ENCODE results near the gene RABGAP1L.

RABGAP1L gene

GRCh38 chr1:174954671-174955669 lies 795.6 kb downstream of the RABGAP1L start:
- TF ChIP-seq ZNF274 (IDR thresholded peaks at IDR 0.05; ENCODE audit: low read depth, low read length) (no peak), YY1 (IDR thresholded peaks at IDR 0.05; ENCODE audit: insufficient read depth, insufficient read length) (no peak), SUZ12 (IDR thresholded peaks at IDR 0.05; ENCODE audit: extremely low read depth, insufficient read depth, insufficient read length) (no peak)
- H3K9me3 ChIP-seq (ENCODE audit: insufficient read depth, low read length) = no peaks in the 10 kb centered on the region
- DNase-seq (ENCODE audit: low read depth, low spot score) = no peak
- H3K9ac ChIP-seq (ENCODE audit: insufficient read length, low read depth) = no peak overlapping the region
- H3K4me3 ChIP-seq (ENCODE audit: insufficient read length, low read depth) = no peak overlapping the region
- H3K27me3 ChIP-seq (ENCODE audit: insufficient read depth, insufficient read length) = no peaks in the 10 kb centered on the region
- no peaks in the 10 kb centered on the region for H3K36me3 ChIP-seq (ENCODE audit: insufficient read depth, insufficient read length, low read length)
- no peaks in the 10 kb centered on the region for H3K4me1 ChIP-seq (ENCODE audit: insufficient read depth, insufficient read length)

GRCh38 chr1:174956086-174956485 lies 796.8 kb downstream of the RABGAP1L start:
- no peaks in the 10 kb centered on the region for H3K36me3 ChIP-seq (ENCODE audit: insufficient read depth, insufficient read length, low read length)
- no peak for DNase-seq (ENCODE audit: low read depth, low spot score)

GRCh38 chr1:174956976-174957375 lies 797.7 kb downstream of the RABGAP1L start:
- Histone ChIP-seq H3K4me1 (ENCODE audit: insufficient read depth, insufficient read length) (no peaks in the 10 kb centered on the region), H3K27me3 (ENCODE audit: insufficient read depth, insufficient read length) (no peaks in the 10 kb centered on the region), H3K36me3 (ENCODE audit: insufficient read depth, insufficient read length, low read length) (no peaks in the 10 kb centered on the region), H3K9ac (ENCODE audit: insufficient read length, low read depth) (no peak overlapping the region), H3K9me3 (ENCODE audit: insufficient read depth, low read length) (no peaks in the 10 kb centered on the region), H3K4me3 (ENCODE audit: insufficient read length, low read depth) (no peak overlapping the region)
- no peak for DNase-seq (ENCODE audit: low read depth, low spot score)
- TF ChIP-seq SUZ12 (IDR thresholded peaks at IDR 0.05; ENCODE audit: extremely low read depth, insufficient read depth, insufficient read length) = no peak
- no peak for TF ChIP-seq YY1 (IDR thresholded peaks at IDR 0.05; ENCODE audit: insufficient read depth, insufficient read length)
- TF ChIP-seq ZNF274 (IDR thresholded peaks at IDR 0.05; ENCODE audit: low read depth, low read length) = no peak

More at GRCh38 chr1:174956086-174956485, 796.8 kb downstream of the RABGAP1L start:
- H3K4me3 ChIP-seq (ENCODE audit: insufficient read length, low read depth) = no peak overlapping the region
- no peaks in the 10 kb centered on the region for H3K4me1 ChIP-seq (ENCODE audit: insufficient read depth, insufficient read length)
- H3K9ac ChIP-seq (ENCODE audit: insufficient read length, low read depth) = no peak overlapping the region
- H3K9me3 ChIP-seq (ENCODE audit: insufficient read depth, low read length) = no peaks in the 10 kb centered on the region
- no peak for TF ChIP-seq SUZ12 (IDR thresholded peaks at IDR 0.05; ENCODE audit: extremely low read depth, insufficient read depth, insufficient read length)
- no peaks in the 10 kb centered on the region for H3K27me3 ChIP-seq (ENCODE audit: insufficient read depth, insufficient read length)

DNA sequence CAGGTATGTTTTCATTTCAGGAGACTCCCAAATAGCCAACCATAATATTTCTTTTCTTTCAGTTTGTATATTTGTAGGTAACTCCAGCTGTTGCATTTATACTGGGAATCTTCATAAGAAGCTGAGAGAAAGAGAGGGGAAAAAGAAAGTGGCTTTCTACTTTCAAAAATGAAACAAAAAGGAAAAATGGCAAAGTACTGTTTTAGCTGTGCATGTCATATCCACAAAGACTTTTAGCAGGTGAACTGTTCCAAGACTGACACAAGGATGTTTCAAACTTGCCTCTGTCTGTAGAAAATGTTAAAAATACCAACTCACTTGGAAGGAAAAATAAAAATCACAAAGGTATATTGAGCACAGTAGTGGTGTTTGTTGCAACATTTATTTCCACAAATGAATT lies 798.5 kb downstream of the RABGAP1L start:
- Histone ChIP-seq H3K9me3 (ENCODE audit: insufficient read depth, low read length) (no peaks in the 10 kb centered on the region), H3K9ac (ENCODE audit: insufficient read length, low read depth) (no peak overlapping the region), H3K4me1 (ENCODE audit: insufficient read depth, insufficient read length) (no peaks in the 10 kb centered on the region), H3K27me3 (ENCODE audit: insufficient read depth, insufficient read length) (no peaks in the 10 kb centered on the region), H3K36me3 (ENCODE audit: insufficient read depth, insufficient read length, low read length) (no peaks in the 10 kb centered on the region), H3K4me3 (ENCODE audit: insufficient read length, low read depth) (no peak overlapping the region)
- DNase-seq (ENCODE audit: low read depth, low spot score) = no peak
- TF ChIP-seq SUZ12 (IDR thresholded peaks at IDR 0.05; ENCODE audit: extremely low read depth, insufficient read depth, insufficient read length) = no peak
- no peak for TF ChIP-seq ZNF274 (IDR thresholded peaks at IDR 0.05; ENCODE audit: low read depth, low read length)
- no peak for TF ChIP-seq YY1 (IDR thresholded peaks at IDR 0.05; ENCODE audit: insufficient read depth, insufficient read length)

DNA sequence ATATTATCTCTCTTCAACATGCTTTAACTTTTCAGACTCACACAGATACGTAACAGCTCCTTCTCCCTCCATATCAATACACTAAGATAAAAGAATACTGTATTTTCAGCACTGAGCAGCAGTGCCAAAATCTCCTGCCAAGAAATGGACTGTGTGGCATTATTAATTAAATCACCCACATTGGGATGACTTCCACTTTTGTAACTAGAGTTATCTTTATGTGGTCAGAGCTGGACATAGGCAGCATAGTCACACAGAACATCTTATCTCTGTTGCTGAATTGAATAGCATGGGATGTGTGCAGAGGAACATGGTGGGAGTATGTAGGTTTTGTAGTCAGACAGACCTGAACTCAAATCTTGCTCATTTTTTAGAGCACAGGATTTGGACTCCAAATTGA lies 799.1 kb downstream of the RABGAP1L start:
- Histone ChIP-seq H3K4me1 (ENCODE audit: insufficient read depth, insufficient read length) (no peaks in the 10 kb centered on the region), H3K9me3 (ENCODE audit: insufficient read depth, low read length) (no peaks in the 10 kb centered on the region), H3K4me3 (ENCODE audit: insufficient read length, low read depth) (no peak overlapping the region), H3K27me3 (ENCODE audit: insufficient read depth, insufficient read length) (no peaks in the 10 kb centered on the region), H3K36me3 (ENCODE audit: insufficient read depth, insufficient read length, low read length) (no peaks in the 10 kb centered on the region), H3K9ac (ENCODE audit: insufficient read length, low read depth) (no peak overlapping the region)
- no peak for TF ChIP-seq YY1 (IDR thresholded peaks at IDR 0.05; ENCODE audit: insufficient read depth, insufficient read length)
- no peak for TF ChIP-seq SUZ12 (IDR thresholded peaks at IDR 0.05; ENCODE audit: extremely low read depth, insufficient read depth, insufficient read length)
- no peak for TF ChIP-seq ZNF274 (IDR thresholded peaks at IDR 0.05; ENCODE audit: low read depth, low read length)
- DNase-seq (ENCODE audit: low read depth, low spot score) = no peak

DNA sequence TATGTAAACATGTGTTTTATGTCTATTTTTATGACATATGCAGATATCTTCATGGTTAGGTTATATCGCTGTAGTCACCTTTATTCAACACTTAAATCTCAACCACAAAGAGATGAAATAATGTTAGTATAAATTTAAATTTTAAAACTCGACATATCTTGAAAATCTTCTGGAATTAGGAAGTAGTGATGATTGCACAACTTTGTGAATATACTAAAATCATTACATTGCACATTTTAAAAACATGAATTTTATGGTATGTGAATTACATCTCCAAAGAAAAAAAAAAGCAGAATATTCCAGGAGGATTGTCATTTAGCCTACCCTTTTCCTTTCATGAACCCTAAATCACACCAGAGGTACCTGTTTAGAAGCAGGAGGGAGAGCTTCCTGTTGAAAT lies 801.0 kb downstream of the RABGAP1L start:
- Histone ChIP-seq H3K4me1 (ENCODE audit: insufficient read depth, insufficient read length) (no peaks in the 10 kb centered on the region), H3K4me3 (ENCODE audit: insufficient read length, low read depth) (no peak overlapping the region), H3K36me3 (ENCODE audit: insufficient read depth, insufficient read length, low read length) (no peaks in the 10 kb centered on the region), H3K27me3 (ENCODE audit: insufficient read depth, insufficient read length) (no peaks in the 10 kb centered on the region), H3K9me3 (ENCODE audit: insufficient read depth, low read length) (no peaks in the 10 kb centered on the region), H3K9ac (ENCODE audit: insufficient read length, low read depth) (no peak overlapping the region)
- no peak for DNase-seq (ENCODE audit: low read depth, low spot score)
- TF ChIP-seq SUZ12 (IDR thresholded peaks at IDR 0.05; ENCODE audit: extremely low read depth, insufficient read depth, insufficient read length) (no peak), ZNF274 (IDR thresholded peaks at IDR 0.05; ENCODE audit: low read depth, low read length) (no peak), YY1 (IDR thresholded peaks at IDR 0.05; ENCODE audit: insufficient read depth, insufficient read length) (no peak)

DNA sequence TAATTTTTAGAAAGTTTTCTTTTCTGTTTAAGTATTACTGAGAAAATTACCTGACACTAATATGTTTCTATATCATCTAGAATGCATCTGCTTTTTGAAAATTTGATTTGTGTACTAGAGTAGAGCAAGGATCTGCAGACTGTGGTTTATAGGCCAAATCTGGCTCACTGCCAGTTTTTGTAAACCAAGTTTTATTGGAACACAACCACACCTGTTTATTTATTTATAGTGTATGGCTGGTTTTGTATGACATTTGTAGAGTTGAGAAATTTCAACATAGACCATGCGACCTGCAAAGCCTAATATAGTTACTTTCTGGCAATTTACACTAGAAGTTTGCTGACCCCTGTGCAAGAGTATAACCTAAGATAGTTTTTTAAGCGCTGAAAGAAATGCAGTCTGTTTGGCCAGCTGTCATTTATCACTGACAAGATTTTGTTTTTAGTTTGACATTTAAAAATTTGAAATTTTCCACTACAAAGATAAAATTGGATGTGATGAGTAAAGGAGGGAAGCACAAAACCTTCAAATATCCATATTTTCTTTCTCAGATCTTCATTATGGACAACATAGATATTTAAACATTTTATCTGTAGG lies 804.3 kb downstream of the RABGAP1L start:
- Histone ChIP-seq H3K4me1 (ENCODE audit: insufficient read depth, insufficient read length) (no peaks in the 10 kb centered on the region), H3K9me3 (ENCODE audit: insufficient read depth, low read length) (no peaks in the 10 kb centered on the region), H3K36me3 (ENCODE audit: insufficient read depth, insufficient read length, low read length) (no peaks in the 10 kb centered on the region), H3K9ac (ENCODE audit: insufficient read length, low read depth) (no peak overlapping the region), H3K27me3 (ENCODE audit: insufficient read depth, insufficient read length) (no peaks in the 10 kb centered on the region), H3K4me3 (ENCODE audit: insufficient read length, low read depth) (no peak overlapping the region)
- DNase-seq (ENCODE audit: low read depth, low spot score) = no peak
- no peak for TF ChIP-seq YY1 (IDR thresholded peaks at IDR 0.05; ENCODE audit: insufficient read depth, insufficient read length)
- no peak for TF ChIP-seq SUZ12 (IDR thresholded peaks at IDR 0.05; ENCODE audit: extremely low read depth, insufficient read depth, insufficient read length)
- TF ChIP-seq ZNF274 (IDR thresholded peaks at IDR 0.05; ENCODE audit: low read depth, low read length) = no peak

Data from NT2/D1 (cell line).